HepG2 (cell line): ENCODE data around the gene SIVA1. TPM values are rescaled to one million over a fixed set of nuclear protein-coding genes. Genes with fewer than 3 reads are reported as not detected.

Source experiments
- EP300 ChIP-seq, 3 experiments: sonication (generic) in 1 of 3; formaldehyde crosslinking in 1 of 3; IDR thresholded peaks; 2 replicates each; pipeline versions ENCODE4 v1.5.1 to v1.6.1; 2011 to 2020; ENCODE audit warnings: low read depth in 2 of 3, low read length in 2 of 3, borderline replicate concordance in 1 of 3, improper control_type of control experiment in 1 of 3, mild to moderate bottlenecking in 1 of 3, missing genetic modification reagents in 1 of 3, moderate library complexity in 1 of 3
- GRHL1 ChIP-seq: sonication (generic); formaldehyde crosslinking; conservative IDR thresholded peaks from 2 replicates; pipeline ENCODE4 v1.8.0; 2022; ENCODE audit warnings: missing genetic modification reagents
- NCOA2 ChIP-seq: sonication (generic); formaldehyde crosslinking; IDR thresholded peaks from 2 replicates; pipeline ENCODE4 v1.8.0; 2022; ENCODE audit warnings: inconsistent platforms
- NR2C2 ChIP-seq: sonication (generic); formaldehyde crosslinking; IDR thresholded peaks from 2 replicates; pipeline ENCODE4 v1.4.0; 2020; ENCODE audit warnings: missing genetic modification reagents, mild to moderate bottlenecking, moderate library complexity, borderline replicate concordance
- PHF8 ChIP-seq: sonication (generic); formaldehyde crosslinking; IDR thresholded peaks from 2 replicates; pipeline ENCODE4 v1.5.0; 2020; ENCODE audit warnings: missing genetic modification reagents
- SMARCE1 ChIP-seq: fragments of 450-650 bp; IDR thresholded peaks from 2 replicates; pipeline ENCODE4 v1.6.1; 2017; ENCODE audit warnings: borderline replicate concordance
- STAT6 ChIP-seq: sonication (generic); formaldehyde crosslinking; IDR thresholded peaks from 2 replicates; pipeline ENCODE4 v1.4.0; 2020; ENCODE audit warnings: missing genetic modification reagents, mild to moderate bottlenecking, borderline replicate concordance
- ZFP91 ChIP-seq: sonication (generic); formaldehyde crosslinking; IDR thresholded peaks from 2 replicates; pipeline ENCODE4 v1.9.0; 2022; ENCODE audit warnings: missing genetic modification reagents, mild to moderate bottlenecking, borderline replicate concordance
- ZHX2 ChIP-seq, 2 experiments: sonication (generic) in 1 of 2; formaldehyde crosslinking in 1 of 2; IDR thresholded peaks; 2 replicates each; pipeline versions ENCODE4 v1.6.1 to v1.9.0; 2014 to 2022; ENCODE audit warnings: antibody characterized with exemption in 1 of 2, borderline replicate concordance in 1 of 2, inconsistent platforms in 1 of 2, low read depth in 1 of 2, missing genetic modification reagents in 1 of 2
- ZNF24 ChIP-seq: fragments of 450-650 bp; IDR thresholded peaks from 2 replicates; pipeline ENCODE4 v1.6.1; 2017; ENCODE audit warnings: antibody characterized with exemption, mild to moderate bottlenecking
- ZNF251 ChIP-seq: sonication (generic); formaldehyde crosslinking; IDR thresholded peaks from 2 replicates; pipeline ENCODE4 v1.9.0; 2021; ENCODE audit warnings: mild to moderate bottlenecking, missing genetic modification reagents
- ZNF644 ChIP-seq: IDR thresholded peaks from 2 replicates; pipeline ENCODE4 v1.6.1; 2016; ENCODE audit warnings: low read depth
- polyA plus RNA-seq, 8 experiments: library from polyadenylated mRNA; depleted of rRNA in 3 of 8; stranded (reverse) in 7 of 8; unstranded in 1 of 8; fragments of >200 nt; fragmentation: Illumina TruSeq in 4 of 8; extraction: Trizol in 4 of 8; gene quantifications; 2 replicates each; pipeline versions ENCODE4 v1.2.1 to v1.2.3, GENCODE V29; 2011 to 2016; ENCODE audit warnings: low read depth in 4 of 8, missing spikeins in 1 of 8, mixed read lengths in 1 of 8; ENCODE audit not compliant: insufficient read depth in 1 of 8
- total RNA-seq, 5 experiments: library from RNA; depleted of rRNA; stranded (reverse); fragments of >200 nt; fragmentation: Illumina TruSeq; extraction: Trizol; gene quantifications; 2 replicates each; pipeline ENCODE4 v1.2.3, GENCODE V29; 2016; ENCODE audit warnings: low read depth in 1 of 5

SIVA1 gene
- total and polyA plus RNA-seq, 2 of the 13 experiments (the other 11 are each of a cell fraction or from before 2014, with no cell fraction given) = 123 to 186 TPM

- no peak for TF ChIP-seq NR2C2 (CRISPR knock-in tag)
- no peak for TF ChIP-seq ZNF251
- TF ChIP-seq ZHX2 (IDR thresholded peaks at IDR 0.05; ENCODE audit: low read depth) = no peak
- no peak for TF ChIP-seq ZHX2 (CRISPR knock-in tag; IDR thresholded peaks at IDR 0.05; ENCODE audit: borderline replicate concordance)
- no peak for TF ChIP-seq ZFP91
- TF ChIP-seq ZNF644 (CRISPR knock-in tag) = no peak
- TF ChIP-seq STAT6 (CRISPR knock-in tag) = no peak
- TF ChIP-seq GRHL1 (CRISPR knock-in tag) = no peak
- peak; percentile 28; the same call in 1 of the 2 replicates for TF ChIP-seq PHF8 (CRISPR knock-in tag)
- TF ChIP-seq ZNF24 = no peak
- TF ChIP-seq SMARCE1 = no peak
- TF ChIP-seq NCOA2 (CRISPR knock-in tag) = no peak
- no peak for TF ChIP-seq EP300 (IDR thresholded peaks at IDR 0.05; ENCODE audit: low read depth in 2 of 2, low read length in 2 of 2)
- no peak for TF ChIP-seq EP300 (CRISPR knock-in tag; IDR thresholded peaks at IDR 0.05; ENCODE audit: borderline replicate concordance)
Measured at GRCh38 chr14:104797115-104798044, 44.4 kb downstream of the SIVA1 start (continued).
